Measurements from ENCODE around the gene SEC22B.
"Not testable (repeated sequence)": the region's sequence is repeated elsewhere in the genome, so short reads cannot be mapped to it uniquely, and the experiment has no call there.

SEC22B gene

GRCh38 chr1:120144626-120145025 is 31.7 kb downstream of the SEC22B start:
- not testable (repeated sequence) for DNase-seq

GRCh38 chr1:120144169-120144568 is 32.2 kb downstream of the SEC22B start:
- peak; percentile 57 for DNase-seq

- DNase-seq: not testable (repeated sequence)
These were observed 33.0 kb downstream of the SEC22B start for GRCh38 chr1:120143334-120143733.

- peak; percentile 76 for DNase-seq
These were observed 33.6 kb downstream of the SEC22B start for GRCh38 chr1:120142512-120143263.

- not testable (repeated sequence) for DNase-seq
These were observed 34.5 kb downstream of the SEC22B start for GRCh38 chr1:120141865-120142264.

- DNase-seq: not testable (repeated sequence)
These were observed 35.6 kb downstream of the SEC22B start for GRCh38 chr1:120140656-120141265.

GRCh38 chr1:120136086-120136485 is 40.2 kb downstream of the SEC22B start:
- not testable (repeated sequence) for DNase-seq

- not testable (repeated sequence) for DNase-seq
These were observed 42.4 kb downstream of the SEC22B start for GRCh38 chr1:120133928-120134325.

- no peak for DNase-seq
These were observed 42.9 kb downstream of the SEC22B start for GRCh38 chr1:120133228-120133927.

- not testable (repeated sequence) for DNase-seq
These were observed 43.9 kb downstream of the SEC22B start for GRCh38 chr1:120132406-120132763.

GRCh38 chr1:120131611-120132405 is 44.5 kb downstream of the SEC22B start:
- DNase-seq: peak; percentile 54

GRCh38 chr1:120127921-120128320 is 48.4 kb downstream of the SEC22B start:
- DNase-seq: not testable (repeated sequence)

GRCh38 chr1:120126216-120126615 is 50.1 kb downstream of the SEC22B start:
- not testable (repeated sequence) for DNase-seq

GRCh38 chr1:120124628-120125027 is 51.7 kb downstream of the SEC22B start:
- DNase-seq: peak; percentile 30

- DNase-seq: peak; percentile 66
These were observed 52.4 kb downstream of the SEC22B start for GRCh38 chr1:120123813-120124510.

GRCh38 chr1:120122262-120122893 is 53.9 kb downstream of the SEC22B start:
- peak; percentile 35 for DNase-seq

GRCh38 chr1:120121830-120122229 is 54.5 kb downstream of the SEC22B start:
- DNase-seq: not testable (repeated sequence)

GRCh38 chr1:120120525-120120924 is 55.8 kb downstream of the SEC22B start:
- DNase-seq: not testable (repeated sequence)

GRCh38 chr1:120117371-120118177 is 58.7 kb downstream of the SEC22B start:
- not testable (repeated sequence) for DNase-seq

- not testable (repeated sequence) for DNase-seq
These were observed 60.2 kb downstream of the SEC22B start for GRCh38 chr1:120116094-120116493.

- not testable (repeated sequence) for DNase-seq
These were observed 63.2 kb downstream of the SEC22B start for GRCh38 chr1:120113134-120113533.

All from suppressor macrophage treated with lipopolysaccharide for 4 hours (primary cell).